ENCODE data around the gene C2orf76. TPM values are rescaled to one million over a fixed set of nuclear protein-coding genes. Genes with fewer than 3 reads are reported as not detected.

Gene C2orf76
- total and polyA plus RNA-seq, 7 donors: 11.1 to 26.4 (median 17.6) TPM

DNA sequence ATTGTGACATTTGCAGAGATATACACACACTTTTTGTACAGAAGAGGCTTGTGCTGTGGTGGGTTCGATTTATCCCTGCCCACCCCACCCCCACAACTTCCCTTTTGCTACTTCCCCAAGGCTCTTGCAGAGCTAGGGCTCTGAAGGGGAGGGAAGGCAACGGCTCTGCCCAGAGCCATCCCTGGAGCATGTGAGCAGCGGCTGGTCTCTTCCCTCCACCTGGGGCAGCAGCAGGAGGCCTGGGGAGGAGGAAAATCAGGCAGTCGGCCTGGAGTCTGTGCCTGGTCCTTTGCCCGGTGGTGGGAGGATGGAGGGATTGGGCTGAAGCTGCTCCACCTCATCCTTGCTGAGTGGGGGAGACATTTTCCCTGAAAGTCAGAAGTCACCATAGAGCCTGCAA, 103.0 kb downstream of the C2orf76 start:
- WGBS, 2 donors: 56 to 80% methylated on average over 5 of the region's 5 CpGs
- H3K4me1 ChIP-seq: peaks cover 0 to 9% (median 4%) of the 10 kb centered on the region in 4 donors
- intact Hi-C loops (cut with DNase I): no loop called here
- H3K27me3 ChIP-seq: no peaks in the 10 kb centered on the region
- no peak overlapping the region for H3K4me3 ChIP-seq
- H3K36me3 ChIP-seq: no peaks in the 10 kb centered on the region
- no peak for DNase-seq
- H3K9me3 ChIP-seq: no peaks in the 10 kb centered on the region
- no peak overlapping the region for H3K27ac ChIP-seq
- TF ChIP-seq POLR2A (IDR thresholded peaks at IDR 0.05) (no peak), EP300 (IDR thresholded peaks at IDR 0.05) (no peak), POLR2AphosphoS5 (IDR thresholded peaks at IDR 0.05) (no peak)
- TF ChIP-seq, protein P1, sequence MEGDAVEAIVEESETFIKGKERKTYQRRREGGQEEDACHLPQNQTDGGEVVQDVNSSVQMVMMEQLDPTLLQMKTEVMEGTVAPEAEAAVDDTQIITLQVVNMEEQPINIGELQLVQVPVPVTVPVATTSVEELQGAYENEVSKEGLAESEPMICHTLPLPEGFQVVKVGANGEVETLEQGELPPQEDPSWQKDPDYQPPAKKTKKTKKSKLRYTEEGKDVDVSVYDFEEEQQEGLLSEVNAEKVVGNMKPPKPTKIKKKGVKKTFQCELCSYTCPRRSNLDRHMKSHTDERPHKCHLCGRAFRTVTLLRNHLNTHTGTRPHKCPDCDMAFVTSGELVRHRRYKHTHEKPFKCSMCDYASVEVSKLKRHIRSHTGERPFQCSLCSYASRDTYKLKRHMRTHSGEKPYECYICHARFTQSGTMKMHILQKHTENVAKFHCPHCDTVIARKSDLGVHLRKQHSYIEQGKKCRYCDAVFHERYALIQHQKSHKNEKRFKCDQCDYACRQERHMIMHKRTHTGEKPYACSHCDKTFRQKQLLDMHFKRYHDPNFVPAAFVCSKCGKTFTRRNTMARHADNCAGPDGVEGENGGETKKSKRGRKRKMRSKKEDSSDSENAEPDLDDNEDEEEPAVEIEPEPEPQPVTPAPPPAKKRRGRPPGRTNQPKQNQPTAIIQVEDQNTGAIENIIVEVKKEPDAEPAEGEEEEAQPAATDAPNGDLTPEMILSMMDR (IDR thresholded peaks at IDR 0.05): no peak

DNA sequence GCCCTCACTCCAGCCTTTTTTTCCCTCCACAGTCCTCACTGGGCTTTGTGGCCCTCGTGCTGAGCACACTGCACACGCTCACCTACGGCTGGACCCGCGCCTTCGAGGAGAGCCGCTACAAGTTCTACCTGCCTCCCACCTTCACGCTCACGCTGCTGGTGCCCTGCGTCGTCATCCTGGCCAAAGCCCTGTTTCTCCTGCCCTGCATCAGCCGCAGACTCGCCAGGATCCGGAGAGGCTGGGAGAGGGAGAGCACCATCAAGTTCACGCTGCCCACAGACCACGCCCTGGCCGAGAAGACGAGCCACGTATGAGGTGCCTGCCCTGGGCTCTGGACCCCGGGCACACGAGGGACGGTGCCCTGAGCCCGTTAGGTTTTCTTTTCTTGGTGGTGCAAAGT, 103.6 kb downstream of the C2orf76 start:
- 95 to 96% methylated on average over 23 of the region's 23 CpGs for WGBS, 2 donors
- no peak overlapping the region for H3K27ac ChIP-seq
- no peaks in the 10 kb centered on the region for H3K27me3 ChIP-seq
- H3K36me3 ChIP-seq: no peaks in the 10 kb centered on the region
- DNase-seq: no peak
- H3K4me1 ChIP-seq: peaks cover 0 to 9% (median 4%) of the 10 kb centered on the region in 4 donors
- TF ChIP-seq EP300 (IDR thresholded peaks at IDR 0.05) (no peak), POLR2AphosphoS5 (IDR thresholded peaks at IDR 0.05) (no peak), POLR2A (IDR thresholded peaks at IDR 0.05) (no peak)
- TF ChIP-seq, protein P1 (IDR thresholded peaks at IDR 0.05): no peak
- H3K9me3 ChIP-seq: no peaks in the 10 kb centered on the region
- no peak overlapping the region for H3K4me3 ChIP-seq
- intact Hi-C loops (cut with DNase I): no loop called here

DNA sequence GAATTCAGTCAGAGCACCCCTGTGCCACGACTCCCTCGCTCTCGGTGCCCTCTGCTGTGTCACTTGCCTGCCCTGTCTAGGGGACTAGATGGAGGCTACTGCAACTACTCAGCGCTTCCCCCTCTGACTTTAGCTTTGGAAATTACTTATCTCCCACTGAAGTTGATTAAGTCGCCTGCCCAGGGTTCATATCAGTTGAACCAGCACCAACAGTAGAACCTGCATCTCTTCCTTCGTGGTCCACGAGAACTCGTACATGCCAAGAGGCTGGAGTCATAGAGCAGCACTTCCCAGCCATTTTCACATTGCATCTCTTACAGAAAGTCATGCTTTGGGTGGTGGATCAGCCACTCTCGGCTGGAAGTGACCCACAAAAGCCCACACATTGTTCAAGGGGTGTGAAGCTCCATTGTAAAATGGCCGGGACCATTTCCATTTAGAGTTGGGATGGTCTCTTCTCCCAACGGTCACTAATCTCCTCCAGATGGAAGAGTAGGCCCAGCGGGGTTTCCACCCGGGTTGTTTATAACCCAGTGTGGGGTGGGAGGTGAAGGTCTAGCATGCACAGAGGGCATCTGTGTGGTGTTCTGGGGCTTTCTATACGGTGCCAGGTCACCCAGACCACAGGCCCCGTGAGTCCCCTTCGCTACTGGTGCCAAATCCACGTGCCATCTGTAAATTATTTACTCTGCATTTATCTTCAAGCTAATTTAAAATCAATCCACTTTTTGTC, 105.0 kb downstream of the C2orf76 start:
- Histone ChIP-seq H3K27me3 (no peaks in the 10 kb centered on the region), H3K36me3 (no peaks in the 10 kb centered on the region), H3K4me3 (no peak overlapping the region), H3K9me3 (no peaks in the 10 kb centered on the region), H3K27ac (no peak overlapping the region), H3K4me1 (peaks cover 0 to 9% (median 4%) of the 10 kb centered on the region in 4 donors)
- TF ChIP-seq POLR2A (IDR thresholded peaks at IDR 0.05): no peak
- no peak for TF ChIP-seq POLR2AphosphoS5 (IDR thresholded peaks at IDR 0.05)
- no peak for TF ChIP-seq EP300 (IDR thresholded peaks at IDR 0.05)
- TF ChIP-seq, protein P1 (IDR thresholded peaks at IDR 0.05): no peak
- intact Hi-C loops (cut with DNase I): no loop called here
- 84 to 90% methylated on average over 17 of the region's 17 CpGs for WGBS, 2 donors
- DNase-seq: no peak

DNA sequence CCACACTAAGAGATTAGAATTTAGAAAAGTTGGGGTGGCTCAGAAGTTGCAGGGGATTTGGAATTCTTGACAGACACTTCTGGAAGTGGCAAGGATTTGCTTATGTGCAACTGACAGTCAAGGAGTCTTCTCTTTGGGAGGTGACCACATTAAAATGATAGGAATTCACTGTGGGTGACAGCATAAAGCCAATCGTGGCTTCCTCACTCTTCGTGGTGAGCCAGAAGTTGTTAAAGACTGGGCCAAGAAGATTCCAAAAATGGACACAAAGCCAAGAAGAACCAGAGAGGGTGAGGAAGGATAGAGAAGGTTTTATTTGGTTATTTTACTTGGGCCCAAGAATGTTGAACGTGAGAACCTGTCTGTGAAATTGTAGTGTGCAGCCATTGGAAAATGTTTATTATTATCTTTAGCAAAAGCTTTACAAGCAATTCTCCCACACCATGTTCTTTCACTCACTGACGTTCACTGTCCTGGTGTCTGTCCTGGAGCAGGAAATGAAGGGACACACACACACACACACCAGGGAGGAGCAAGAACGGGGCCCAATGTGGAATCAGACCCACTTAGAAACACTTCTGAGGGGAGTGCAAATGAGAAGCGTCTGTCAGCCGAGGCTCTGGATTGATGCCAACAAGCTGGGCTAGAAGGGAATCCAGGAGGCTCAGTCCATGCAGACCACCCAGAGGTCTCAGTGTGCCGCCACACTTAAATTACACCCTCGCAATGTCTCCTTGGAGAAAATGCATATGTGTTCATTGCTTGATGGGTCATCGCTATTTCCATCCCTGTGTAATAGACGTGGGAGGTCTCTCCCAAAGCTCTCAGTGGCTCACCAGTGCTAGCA, 105.8 kb downstream of the C2orf76 start:
- DNase-seq: no peak
- intact Hi-C loops (cut with DNase I): no loop called here
- no peaks in the 10 kb centered on the region for H3K36me3 ChIP-seq
- WGBS, 2 donors: 79 to 87% methylated on average over 11 of the region's 11 CpGs
- peaks cover 0 to 13% (median 6%) of the 10 kb centered on the region in 4 donors for H3K4me1 ChIP-seq
- H3K9me3 ChIP-seq: no peaks in the 10 kb centered on the region
- H3K4me3 ChIP-seq: no peak overlapping the region
- no peaks in the 10 kb centered on the region for H3K27me3 ChIP-seq
- H3K27ac ChIP-seq: no peak overlapping the region
- TF ChIP-seq, protein P1 (IDR thresholded peaks at IDR 0.05): no peak
- TF ChIP-seq POLR2AphosphoS5 (IDR thresholded peaks at IDR 0.05) (no peak), POLR2A (IDR thresholded peaks at IDR 0.05) (no peak), EP300 (IDR thresholded peaks at IDR 0.05) (no peak)
